ENCODE data around the gene DDIT4L.

DNA sequence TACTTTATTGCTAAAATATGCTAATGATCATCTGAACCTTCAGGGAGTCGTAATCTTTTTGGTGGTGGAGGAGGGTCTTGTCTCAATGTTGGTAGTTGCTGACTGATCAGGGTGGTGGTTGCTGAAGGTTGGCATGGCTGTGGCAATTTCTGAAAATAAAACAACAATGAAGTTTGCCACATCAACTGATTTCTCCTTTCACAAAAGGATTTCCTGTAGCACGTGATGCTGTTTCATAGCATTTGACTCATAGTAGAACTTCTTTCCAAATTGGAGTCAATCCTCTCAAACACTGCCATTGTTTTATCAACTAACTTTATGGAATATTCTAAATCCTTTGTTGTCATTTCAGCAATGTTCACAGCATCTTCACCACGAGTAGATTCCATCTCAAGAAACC, 19.3 kb downstream of the DDIT4L start:
- TF ChIP-seq CTCF (conservative IDR thresholded peaks at IDR 0.05 in 1 of 2, IDR thresholded peaks at IDR 0.05 in 1 of 2; ENCODE audit: extremely low read depth in 1 of 2, insufficient read depth in 1 of 2, low read depth in 1 of 2, low read length in 2 of 2) (no peak), EZH2 (IDR thresholded peaks at IDR 0.05; ENCODE audit: borderline replicate concordance, low read length) (no peak)

All from mammary epithelial cell (primary cell).